Caco-2 (cell line): Measurements from ENCODE around the gene SPESP1. TPM values are rescaled to one million over a fixed set of nuclear protein-coding genes. Genes with fewer than 3 reads are reported as not detected.

Experiments
- BruUV-seq: library from RNA; stranded (reverse); fragments of 400-500 nt; replicated peaks from 2 replicates; lab custom pipeline; 2021; lab: Mats Ljungman, UMichigan
- CTCF ChIA-PET: fragments of 300-600 bp; sonication (Branson Sonifier 250); formaldehyde crosslinking; loops from one replicate; lab custom pipeline; 2022; ENCODE audit warnings: antibody characterized with exemption; lab: Charles Lee
- POLR2A ChIA-PET: fragments of 300-600 bp; sonication (Branson Sonifier 250); formaldehyde crosslinking; loops from one replicate; lab custom pipeline; 2022; ENCODE audit warnings: antibody characterized with exemption; lab: Charles Lee
- DNase-seq, 2 experiments: peaks; one replicate each; pipeline versions ENCODE4 v3.0.0 to v3.0.0-alpha.2; 2020 to 2022
- H3K27me3 ChIP-seq: replicated peaks from 2 replicates; pipeline ENCODE4 v1.6.0; 2011; ENCODE audit warnings: low read length; ENCODE audit not compliant: control insufficient read depth, insufficient read depth
- H3K36me3 ChIP-seq: 2 replicates; pipeline ENCODE4 v1.5.1; 2011; ENCODE audit warnings: low read length; ENCODE audit not compliant: control insufficient read depth, insufficient read depth
- H3K4me1 ChIP-seq: fragments of 250-450 bp; sonication (Bioruptor Pico); 2 replicates; pipeline ENCODE4 v1.5.1; 2020; ENCODE audit warnings: mild to moderate bottlenecking
- H3K4me3 ChIP-seq: 2 replicates; pipeline ENCODE4 v1.5.1; 2011; ENCODE audit warnings: low read depth, mild to moderate bottlenecking, control low read depth, low read length
- H3K9me3 ChIP-seq: fragments of 250-450 bp; sonication (Bioruptor Pico); 2 replicates; pipeline ENCODE4 v1.5.1; 2020; ENCODE audit warnings: mild to moderate bottlenecking, moderate library complexity
- H3K27ac Mint-ChIP-seq: one replicate; pipeline ENCODE4 v1.8.0; 2022; ENCODE audit warnings: mixed read lengths; ENCODE audit not compliant: unreplicated experiment
- H3K27me3 Mint-ChIP-seq: one replicate; pipeline ENCODE4 v1.8.0; 2022; ENCODE audit warnings: mixed read lengths; ENCODE audit not compliant: insufficient read depth, unreplicated experiment
- H3K36me3 Mint-ChIP-seq: one replicate; pipeline ENCODE4 v1.8.0; 2022; ENCODE audit warnings: mild to moderate bottlenecking, mixed read lengths; ENCODE audit not compliant: insufficient read depth, unreplicated experiment
- H3K4me1 Mint-ChIP-seq: one replicate; pipeline ENCODE4 v1.8.0; 2022; ENCODE audit warnings: low read depth, mixed read lengths; ENCODE audit not compliant: unreplicated experiment
- H3K4me3 Mint-ChIP-seq: one replicate; pipeline ENCODE4 v1.8.0; 2022; ENCODE audit warnings: mild to moderate bottlenecking, moderate library complexity, mixed read lengths; ENCODE audit not compliant: unreplicated experiment
- H3K9me3 Mint-ChIP-seq: one replicate; pipeline ENCODE4 v1.8.0; 2022; ENCODE audit warnings: mixed read lengths; ENCODE audit not compliant: unreplicated experiment
- CTCF ChIP-seq, 2 experiments: fragments of 200-600 bp in 1 of 2; IDR thresholded peaks; 1 replicate in 1 of 2; 2 replicates in 1 of 2; pipeline versions ENCODE4 v1.5.1 to v1.8.0; 2011 to 2022; ENCODE audit warnings: antibody characterized with exemption in 1 of 2, control low read depth in 1 of 2, inconsistent platforms in 1 of 2, low read depth in 1 of 2, low read length in 1 of 2, mild to moderate bottlenecking in 1 of 2, moderate library complexity in 1 of 2; ENCODE audit not compliant: insufficient read depth in 1 of 2, severe bottlenecking in 1 of 2, unreplicated experiment in 1 of 2
- intact Hi-C: fragments of 100-400 bp; cut with micrococcal nuclease; formaldehyde crosslinking; loops from one replicate; pipeline ENCODE4 v1.10.0; 2022; ENCODE audit not compliant: unreplicated experiment
- total RNA-seq: library from RNA; stranded (reverse); gene quantifications from 2 replicates; pipeline ENCODE4 v1.2.3, GENCODE V29; 2022

The SPESP1 gene
- total RNA-seq, 1 experiment from 2014 or later, result not detected

GRCh38 chr15:68994981-68995761 is 64.8 kb downstream of the SPESP1 start:
- POLR2A ChIA-PET, result no interaction called here
- no TSS peak for BruUV-seq
- H3K4me3 Mint-ChIP-seq, result no peak overlapping the region
- H3K36me3 Mint-ChIP-seq, result no peaks in the 10 kb centered on the region
- CTCF ChIA-PET, result no interaction called here
- DNase-seq, result no peak
- Histone ChIP-seq H3K9me3 (no peaks in the 10 kb centered on the region; the same call in 1 of the 2 replicates), H3K4me3 (no peak overlapping the region), H3K36me3 (no peaks in the 10 kb centered on the region), H3K27me3 (no peaks in the 10 kb centered on the region), H3K4me1 (peaks cover 31% of the 10 kb centered on the region)
- H3K27ac Mint-ChIP-seq, result no peak overlapping the region
- intact Hi-C loops, result no loop called here
- H3K27me3 Mint-ChIP-seq, result no peaks in the 10 kb centered on the region
- TF ChIP-seq CTCF (IDR thresholded peaks at IDR 0.05; ENCODE audit: insufficient read depth in 1 of 2, low read depth in 1 of 2, low read length in 1 of 2, severe bottlenecking in 1 of 2, unreplicated experiment in 1 of 2), result no peak
- H3K9me3 Mint-ChIP-seq, result no peaks in the 10 kb centered on the region
- H3K4me1 Mint-ChIP-seq, result peaks cover 14% of the 10 kb centered on the region

Other genes with a start within 250 kb of the SPESP1 start
- 169 and 178 TPM in 2 replicates for gene ANP32A, start 109.6 kb upstream of the SPESP1 start, total RNA-seq
- 0.05 TPM in 1 of 2 replicates, not detected in the other for gene NOX5, start 84.2 kb downstream of the SPESP1 start, total RNA-seq
- 9.1 and 10.2 TPM in 2 replicates for gene GLCE, start 230.1 kb downstream of the SPESP1 start, total RNA-seq